HG03571 (cell line): Measurements from ENCODE around the gene CDH18.

Source experiments
- ATAC-seq: cut with Tn5 transposase; IDR thresholded peaks from one replicate; pipeline ENCODE4 v1.9.1; 2021; ENCODE audit not compliant: unreplicated experiment

The CDH18 gene

GRCh38 chr5:19616701-19617215 lies 371.2 kb downstream of the CDH18 start:
- no peak for ATAC-seq

GRCh38 chr5:19615661-19616060 lies 372.3 kb downstream of the CDH18 start:
- ATAC-seq = no peak

- ATAC-seq = no peak
Observed at GRCh38 chr5:19615071-19615470, 372.9 kb downstream of the CDH18 start.

- no peak for ATAC-seq
Observed at GRCh38 chr5:19608444-19609002, 379.5 kb downstream of the CDH18 start.

- ATAC-seq = no peak
Observed at GRCh38 chr5:19605846-19606407, 382.1 kb downstream of the CDH18 start.

- no peak for ATAC-seq
Observed at GRCh38 chr5:19584131-19584530, 403.9 kb downstream of the CDH18 start.

GRCh38 chr5:19577882-19578281 lies 410.1 kb downstream of the CDH18 start:
- ATAC-seq = no peak

GRCh38 chr5:19568004-19568403 lies 420.0 kb downstream of the CDH18 start:
- ATAC-seq = no peak

DNA sequence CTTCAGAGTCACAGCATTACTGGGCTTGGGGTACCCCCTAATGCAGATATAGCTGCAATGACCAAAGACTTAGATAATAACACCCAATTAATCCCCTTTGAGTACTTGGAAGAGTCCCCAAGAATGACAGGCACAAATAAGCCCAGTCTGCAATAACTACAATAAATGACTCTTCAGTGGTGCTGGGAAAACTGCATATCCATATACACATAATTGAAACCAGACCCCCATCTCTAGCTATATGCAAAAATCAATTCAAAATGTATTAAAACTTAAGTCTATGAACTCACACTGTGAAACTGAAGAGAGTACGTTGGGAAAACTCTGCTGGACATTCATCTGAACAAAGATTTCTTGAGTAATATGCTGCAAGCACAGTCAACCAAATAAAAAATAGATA lies 422.5 kb downstream of the CDH18 start:
- ATAC-seq = no peak

DNA sequence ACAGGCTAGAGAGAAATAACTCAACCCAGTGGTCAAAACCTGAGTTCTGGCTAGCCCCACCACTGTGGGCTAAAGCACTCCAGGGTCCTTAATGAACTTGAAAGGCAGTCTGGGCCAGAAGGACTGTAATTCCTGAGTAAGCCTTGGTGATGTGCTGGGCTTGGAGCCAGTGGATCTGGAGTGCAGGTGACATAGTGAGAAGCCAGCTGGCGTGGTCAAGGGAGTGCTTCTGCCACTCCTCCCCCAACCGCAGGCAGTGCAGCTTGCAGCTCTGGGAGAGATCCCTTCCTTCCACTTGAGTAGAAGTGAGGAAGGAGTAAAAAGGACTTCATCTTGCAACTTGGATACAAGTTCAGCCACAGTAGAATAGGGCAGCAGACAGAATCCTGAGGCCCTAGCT lies 424.0 kb downstream of the CDH18 start:
- no peak for ATAC-seq

DNA sequence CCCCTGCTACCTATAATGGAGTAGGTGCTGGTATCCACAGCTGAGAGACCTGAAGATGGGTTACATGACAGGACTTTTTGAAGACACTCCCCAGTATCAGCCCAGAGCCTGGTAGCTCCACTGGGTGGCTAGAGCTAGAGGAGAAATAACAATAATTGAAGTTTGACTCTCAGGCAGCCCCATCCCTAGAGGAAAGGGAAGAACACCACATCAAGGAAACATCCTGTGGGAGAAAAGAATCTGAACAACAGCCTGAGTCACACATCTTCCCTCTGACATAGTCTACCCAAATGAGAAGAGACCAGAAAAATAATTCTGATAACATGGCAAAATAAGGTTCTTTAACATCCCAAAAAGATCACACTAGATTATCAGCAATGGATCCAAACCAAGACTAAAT lies 432.1 kb downstream of the CDH18 start:
- ATAC-seq = no peak

DNA sequence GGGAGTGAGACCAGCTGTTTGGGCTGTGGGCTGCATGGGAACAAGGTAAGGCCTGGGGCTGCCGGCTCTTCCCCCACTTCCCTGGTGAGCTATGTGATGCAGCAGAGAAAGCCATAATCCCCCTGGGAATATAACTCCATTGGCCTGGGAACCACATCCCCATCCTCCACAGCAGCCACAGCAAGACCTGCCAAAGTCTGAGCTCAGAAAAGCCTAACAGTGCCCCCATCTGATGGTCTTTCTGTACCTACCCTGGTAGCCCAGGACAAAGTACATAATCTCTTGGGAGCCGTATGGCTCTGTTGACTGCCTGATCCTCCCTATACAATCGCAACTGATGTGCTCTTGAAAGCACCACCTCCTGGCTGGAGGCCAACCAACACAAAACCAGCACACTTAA lies 432.6 kb downstream of the CDH18 start:
- ATAC-seq = no peak

- ATAC-seq = no peak
Observed at GRCh38 chr5:19554524-19554923, 433.5 kb downstream of the CDH18 start.

DNA sequence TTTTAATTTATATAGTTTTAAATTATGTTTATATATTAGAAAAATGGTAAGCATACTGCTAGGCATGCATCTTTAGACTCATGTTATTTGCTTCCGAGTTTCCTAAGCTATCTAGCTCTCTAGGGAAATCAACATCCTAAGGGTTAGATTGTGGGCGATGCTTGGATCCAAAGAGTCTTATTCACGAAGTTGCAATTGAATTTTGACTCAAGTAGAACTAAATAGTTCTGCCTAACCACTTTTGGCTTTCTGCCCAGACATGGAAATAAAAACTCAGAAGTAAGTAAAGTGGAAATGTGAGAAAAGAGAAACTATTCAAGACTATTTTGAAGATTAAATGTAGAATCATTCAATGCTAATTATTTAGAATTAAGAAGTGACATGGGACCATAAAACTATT lies 440.4 kb downstream of the CDH18 start:
- ATAC-seq = no peak

GRCh38 chr5:19546521-19546920 lies 441.5 kb downstream of the CDH18 start:
- no peak for ATAC-seq

DNA sequence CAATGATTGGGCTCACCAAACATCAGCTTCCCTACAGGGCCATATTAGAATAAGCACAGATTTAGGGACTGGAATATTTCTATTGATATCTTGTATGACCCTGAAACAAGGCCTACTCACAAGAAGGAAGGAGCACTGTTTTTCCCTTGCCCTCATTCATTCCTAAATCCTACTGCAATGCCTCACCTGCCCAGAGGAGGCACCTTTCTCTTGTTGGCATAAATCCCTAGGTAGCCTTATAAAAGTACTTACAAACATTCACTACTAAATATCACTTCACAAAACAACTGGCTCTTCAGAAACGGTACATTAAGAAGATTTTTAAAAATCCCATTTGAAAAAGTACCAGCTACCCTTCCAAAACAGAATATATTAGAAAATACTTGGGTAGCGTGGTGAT lies 449.4 kb downstream of the CDH18 start:
- ATAC-seq = no peak

DNA sequence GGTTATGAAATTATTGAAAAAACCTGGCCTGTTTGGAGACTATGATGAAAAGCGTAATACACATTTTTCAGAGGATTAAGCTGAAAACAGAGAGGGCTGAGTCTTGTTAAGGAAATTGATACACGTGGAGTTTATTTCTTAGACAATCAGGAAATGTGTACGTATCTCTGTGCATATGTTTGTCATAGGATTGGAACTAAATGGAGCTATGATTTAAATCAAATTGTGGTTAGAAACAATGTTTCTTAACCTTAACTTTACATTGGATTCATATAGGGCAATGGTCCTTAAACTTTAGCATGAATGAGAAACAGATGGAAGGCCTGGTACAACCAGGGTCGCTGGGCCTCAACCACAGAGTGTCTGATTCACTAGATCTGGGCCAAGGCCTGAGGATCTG lies 451.6 kb downstream of the CDH18 start:
- no peak for ATAC-seq

DNA sequence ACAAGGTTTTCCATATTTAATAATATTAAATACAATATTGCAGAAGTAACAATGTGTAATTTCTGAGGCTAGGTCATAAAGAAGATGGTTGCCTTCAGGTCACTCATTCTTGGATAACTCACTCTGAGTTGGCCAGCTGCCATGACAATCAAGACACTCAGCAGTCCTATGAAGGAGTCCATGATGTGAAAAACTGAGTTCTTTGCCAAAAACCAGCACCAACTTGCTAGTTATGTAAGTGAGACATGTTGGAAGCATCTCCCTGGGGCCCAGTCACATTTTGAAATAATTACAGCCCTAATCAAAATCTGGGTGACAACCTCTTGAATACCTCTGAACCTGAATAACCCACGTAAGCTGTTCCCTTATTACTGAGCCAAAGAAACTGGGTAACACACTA lies 453.2 kb downstream of the CDH18 start:
- ATAC-seq = no peak

DNA sequence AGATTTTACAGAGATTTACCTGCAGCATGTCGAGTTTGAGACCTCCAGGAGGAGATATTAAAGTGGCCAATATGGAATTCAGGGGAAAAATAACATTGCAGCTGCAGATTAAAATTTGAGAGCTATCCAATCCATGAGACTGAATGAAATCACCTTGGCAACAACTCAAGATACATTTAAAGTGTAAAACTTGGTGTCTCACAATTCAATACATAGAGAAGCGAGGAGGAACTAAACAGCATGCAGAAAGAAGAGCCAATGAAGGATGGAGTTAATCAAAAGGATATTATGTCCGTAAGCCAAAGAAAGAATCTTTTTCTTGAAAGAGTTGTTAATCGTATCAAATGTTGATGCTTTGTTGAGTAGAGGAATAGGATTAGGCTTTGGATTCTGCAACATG lies 455.1 kb downstream of the CDH18 start:
- no peak for ATAC-seq

DNA sequence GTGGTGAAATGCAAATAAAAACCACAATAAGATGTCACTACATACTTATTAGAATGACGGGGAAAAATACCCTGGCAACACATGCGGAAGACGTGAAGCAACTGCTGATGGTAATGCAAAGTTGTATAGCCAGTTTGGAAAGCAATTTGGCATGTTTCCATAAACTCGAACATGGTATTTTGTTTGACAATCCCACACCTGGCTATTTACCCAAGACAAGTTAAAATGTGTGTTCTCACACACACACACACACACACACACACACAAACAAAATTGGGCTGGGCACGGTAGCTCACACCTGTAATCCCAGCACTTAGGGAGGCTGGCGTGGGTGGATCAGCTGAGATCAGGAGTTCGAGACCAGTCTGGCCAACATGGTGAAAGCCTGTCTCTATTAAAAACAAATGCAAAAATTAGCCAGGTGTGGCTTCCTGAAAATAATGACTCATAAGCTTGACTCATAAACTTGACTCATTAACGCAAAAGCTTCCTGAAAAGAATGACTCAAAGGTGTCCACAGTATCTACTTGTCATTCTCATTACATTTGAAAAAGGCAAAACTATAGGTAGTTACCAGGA lies 456.5 kb downstream of the CDH18 start:
- ATAC-seq = no peak

DNA sequence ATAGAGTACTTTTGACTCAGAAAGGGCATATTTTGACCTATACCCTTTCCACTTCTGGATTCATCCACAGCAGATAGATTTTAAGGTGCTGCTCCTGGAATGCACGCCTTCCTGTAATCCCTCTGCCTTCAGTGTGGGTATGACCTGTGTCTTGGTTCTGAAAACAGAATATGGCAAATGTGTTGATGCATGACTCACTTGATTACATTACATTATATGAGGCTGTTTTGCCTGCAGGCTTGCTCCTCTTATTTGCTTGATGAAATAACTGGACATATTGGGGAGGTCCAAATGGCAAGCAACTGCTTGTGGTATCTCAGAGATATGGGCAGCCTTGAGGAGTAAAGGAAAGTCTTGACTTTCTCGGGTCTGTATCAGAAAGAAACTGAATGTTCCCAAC lies 468.6 kb downstream of the CDH18 start:
- ATAC-seq = no peak

DNA sequence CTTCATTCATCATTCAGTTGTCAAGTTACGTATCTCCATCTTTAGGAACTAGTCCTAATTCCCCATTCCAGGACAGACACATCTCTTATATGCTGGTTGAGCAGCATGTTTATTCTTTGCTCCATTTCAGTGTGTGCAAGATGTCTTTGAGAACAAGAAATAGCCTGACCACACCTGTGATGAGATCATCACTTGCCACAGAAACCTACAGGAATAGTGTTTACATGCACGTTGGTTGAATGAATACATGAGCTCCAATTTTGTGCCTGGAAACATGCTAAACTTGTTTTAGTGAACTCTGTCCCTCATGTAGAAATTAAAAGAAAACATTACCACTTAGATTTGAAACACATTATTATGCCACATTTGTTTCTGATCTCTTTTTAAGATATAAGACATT lies 489.1 kb downstream of the CDH18 start:
- no peak for ATAC-seq
